Measurements from ENCODE around the gene ANKRD33B. TPM values are rescaled to one million over a fixed set of nuclear protein-coding genes. Genes with fewer than 3 reads are reported as not detected.
"Not testable (repeated sequence)": the region's sequence is repeated elsewhere in the genome, so short reads cannot be mapped to it uniquely, and the experiment has no call there.

Gene ANKRD33B
- total and polyA plus RNA-seq, 10 donors, result 2.0 to 37.8 (median 24.6) TPM

- H3K4me3 ChIP-seq, result peak overlapping the region in 6 of 8 donors; percentile 24 to 63 (median 30)
- no peaks in the 10 kb centered on the region for H3K27me3 ChIP-seq (replicated peaks in 1 of 7)
- 11 to 13% (median 13%) methylated on average over 12 of the region's 12 CpGs for WGBS, 5 donors
- intact Hi-C loops (cut with DNase I; ENCODE audit: low total_unique reads), result loop anchor here (5.0 to 10.0 kb wide), 2 partner anchors 52 to 345 kb away; no protein-coding TSS in a partner anchor
- peak overlapping the region in 7 of 8 donors; percentile 46 to 77 (median 56) for H3K27ac ChIP-seq
- no peaks in the 10 kb centered on the region for H3K9me3 ChIP-seq
- peaks cover 20 to 85% (median 49%) of the 10 kb centered on the region in 6 donors for H3K4me1 ChIP-seq
- TF ChIP-seq POLR2AphosphoS5 (IDR thresholded peaks at IDR 0.05) (no peak), CTCF (IDR thresholded peaks at IDR 0.05 in 8 of 11, conservative IDR thresholded peaks at IDR 0.05 in 3 of 11) (no peak), POLR2A (IDR thresholded peaks at IDR 0.05) (no peak)
- DNase-seq, result no peak
- H3K36me3 ChIP-seq, result no peaks in the 10 kb centered on the region
Observed at GRCh38 chr5:10627160-10627701, 63.4 kb downstream of the ANKRD33B start.

- Histone ChIP-seq H3K4me3 (no peak overlapping the region), H3K36me3 (no peaks in the 10 kb centered on the region), H3K27ac (no peak overlapping the region), H3K4me1 (peaks cover 21 to 87% (median 60%) of the 10 kb centered on the region in 6 donors), H3K9me3 (no peaks in the 10 kb centered on the region), H3K27me3 (replicated peaks in 1 of 7) (no peaks in the 10 kb centered on the region)
- intact Hi-C loops (cut with DNase I; ENCODE audit: low total_unique reads), result loop anchor here (2.0 to 10.0 kb wide), 3 partner anchors 54 to 346 kb away; no protein-coding TSS in a partner anchor
- TF ChIP-seq POLR2A (IDR thresholded peaks at IDR 0.05) (no peak), CTCF (IDR thresholded peaks at IDR 0.05 in 8 of 11, conservative IDR thresholded peaks at IDR 0.05 in 3 of 11) (no peak), POLR2AphosphoS5 (IDR thresholded peaks at IDR 0.05) (no peak)
- 87 to 99% (median 91%) methylated on average over 7 of the region's 7 CpGs for WGBS, 5 donors
- no peak for DNase-seq
Observed at GRCh38 chr5:10628601-10629000, 64.7 kb downstream of the ANKRD33B start.

- intact Hi-C loops (cut with DNase I; ENCODE audit: low total_unique reads), result loop anchor here (2.0 to 10.0 kb wide), 3 partner anchors 55 to 347 kb away; no protein-coding TSS in a partner anchor
- Histone ChIP-seq H3K27ac (no peak overlapping the region), H3K9me3 (no peaks in the 10 kb centered on the region), H3K36me3 (no peaks in the 10 kb centered on the region), H3K4me3 (no peak overlapping the region), H3K4me1 (peaks cover 26 to 92% (median 70%) of the 10 kb centered on the region in 6 donors), H3K27me3 (replicated peaks in 1 of 7) (no peaks in the 10 kb centered on the region)
- WGBS, 5 donors, result 79 to 100% (median 94%) methylated on average over 5 of the region's 5 CpGs
- TF ChIP-seq POLR2A (IDR thresholded peaks at IDR 0.05), result no peak
- no peak for TF ChIP-seq CTCF (IDR thresholded peaks at IDR 0.05 in 8 of 11, conservative IDR thresholded peaks at IDR 0.05 in 3 of 11)
- TF ChIP-seq POLR2AphosphoS5 (IDR thresholded peaks at IDR 0.05), result no peak
- no peak for DNase-seq
Observed at GRCh38 chr5:10629682-10630081, 65.8 kb downstream of the ANKRD33B start.

- WGBS, 5 donors, result 80 to 96% (median 90%) methylated on average over 5 of the region's 5 CpGs
- no peak overlapping the region for H3K4me3 ChIP-seq
- H3K4me1 ChIP-seq, result peaks cover 31 to 92% (median 72%) of the 10 kb centered on the region in 6 donors
- intact Hi-C loops (cut with DNase I; ENCODE audit: low total_unique reads), result no loop called here
- peak; percentile 72 for DNase-seq
- H3K27ac ChIP-seq, result no peak overlapping the region
- no peak for TF ChIP-seq POLR2AphosphoS5 (IDR thresholded peaks at IDR 0.05)
- no peak for TF ChIP-seq CTCF (IDR thresholded peaks at IDR 0.05 in 8 of 11, conservative IDR thresholded peaks at IDR 0.05 in 3 of 11)
- no peak for TF ChIP-seq POLR2A (IDR thresholded peaks at IDR 0.05)
- no peaks in the 10 kb centered on the region for H3K27me3 ChIP-seq (replicated peaks in 1 of 7)
- H3K9me3 ChIP-seq, result no peaks in the 10 kb centered on the region
- H3K36me3 ChIP-seq, result no peaks in the 10 kb centered on the region
Observed at GRCh38 chr5:10630126-10630525, 66.3 kb downstream of the ANKRD33B start.

GRCh38 chr5:10630744-10631143 lies 66.9 kb downstream of the ANKRD33B start:
- intact Hi-C loops (cut with DNase I; ENCODE audit: low total_unique reads); H3K27me3 ChIP-seq (replicated peaks in 1 of 7); H3K4me3 ChIP-seq; H3K36me3 ChIP-seq; H3K9me3 ChIP-seq; DNase-seq: not testable (repeated sequence)
- Histone ChIP-seq H3K27ac (peak overlapping the region in 3 of 8 donors; percentile 79 to 86 (median 82)), H3K4me1 (peaks cover 37 to 92% (median 75%) of the 10 kb centered on the region in 6 donors)
- WGBS, 5 donors, result 19 to 64% (median 59%) methylated on average over 2 to 4 of the region's 4 CpGs
